Naive thymus-derived CD8-positive, alpha-beta T cell (primary cell): ENCODE measurements around the gene AMPD3. TPM values are rescaled to one million over a fixed set of nuclear protein-coding genes. Genes with fewer than 3 reads are reported as not detected.

ENCODE experiments used
- ATAC-seq, 2 donors: fragments of 150-1000 bp; cut with Tn5 transposase in 1 of 2; sonication (Bioruptor Pico), chemical (Tn5 transposase) in 1 of 2; 1 replicate in 1 of 2; 2 replicates in 1 of 2; pipeline ENCODE4 v1.10.0; 2021; ENCODE audit warnings: mild to moderate bottlenecking in 2 of 2, moderate library complexity in 2 of 2
- POLR2A ChIA-PET: fragments of 350-600 bp; sonication (Branson Sonifier 250); formaldehyde crosslinking; loops from one replicate; lab custom pipeline; 2021; ENCODE audit warnings: antibody characterized with exemption; lab: Charles Lee
- DNase-seq, 10 donors: peaks; one replicate each; pipeline versions ENCODE4 v3.0.0 to v3.0.0-alpha.2; 2020 to 2022
- H3K27ac Mint-ChIP-seq, 10 donors: one replicate each; pipeline ENCODE4 v1.8.0; 2020 to 2022; ENCODE audit warnings: mild to moderate bottlenecking in 10 of 10, mixed read lengths in 10 of 10, moderate library complexity in 4 of 10, inconsistent platforms in 1 of 10
- H3K27me3 Mint-ChIP-seq, 5 donors: one replicate each; pipeline ENCODE4 v1.8.0; 2021 to 2022; ENCODE audit warnings: mixed read lengths in 5 of 5
- H3K36me3 Mint-ChIP-seq, 3 donors: one replicate each; pipeline ENCODE4 v1.8.0; 2020 to 2022; ENCODE audit warnings: mixed read lengths in 3 of 3, mild to moderate bottlenecking in 2 of 3, inconsistent platforms in 1 of 3
- H3K4me1 Mint-ChIP-seq, 4 donors: one replicate each; pipeline ENCODE4 v1.8.0; 2021 to 2022; ENCODE audit warnings: mixed read lengths in 4 of 4
- H3K4me3 Mint-ChIP-seq, 10 donors: one replicate each; pipeline ENCODE4 v1.8.0; 2020 to 2022; ENCODE audit warnings: mild to moderate bottlenecking in 10 of 10, mixed read lengths in 10 of 10, moderate library complexity in 6 of 10, inconsistent platforms in 1 of 10
- H3K9me3 Mint-ChIP-seq, 9 donors: one replicate each; pipeline ENCODE4 v1.8.0; 2020 to 2022; ENCODE audit warnings: mixed read lengths in 9 of 9, mild to moderate bottlenecking in 3 of 9, inconsistent platforms in 1 of 9, moderate library complexity in 1 of 9
- polyA plus RNA-seq, 3 donors: library from polyadenylated mRNA; unstranded; fragments of 300-500 nt; fragmentation: Illumina TruSeq; gene quantifications; one replicate each; pipeline ENCODE4 v1.2.3, GENCODE V29; 2021
- total RNA-seq, 8 experiments: library from RNA in 2 of 8; stranded (reverse) in 2 of 8; gene quantifications; one replicate each; pipeline ENCODE4 v1.2.3 and lab custom pipeline; 2021 to 2026

AMPD3 gene
- total and polyA plus RNA-seq, 5 experiments from 2014 or later = 4.3 to 28.0 (median 14.2) TPM

DNA sequence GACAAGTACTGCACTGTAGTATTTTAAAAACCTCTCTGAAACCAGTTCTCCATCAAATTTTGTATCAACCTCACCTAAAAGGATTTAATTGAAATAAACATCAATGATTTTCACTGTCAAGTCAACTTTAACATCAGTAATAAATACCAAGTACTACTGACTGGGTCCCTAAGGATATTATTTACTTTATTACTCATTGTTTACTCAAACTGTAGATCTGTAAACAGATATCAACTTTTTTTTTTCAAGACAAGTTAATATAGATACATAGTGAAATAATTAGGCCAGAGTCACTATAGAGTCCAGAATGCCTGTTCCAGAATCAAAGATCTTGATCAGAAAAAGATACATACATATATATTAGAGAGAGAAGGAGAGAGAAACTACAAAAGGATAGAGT, 84.3 kb downstream of the AMPD3 start:
- Mint-ChIP-seq H3K27me3 (peaks cover 0 to 2% (median 0%) of the 10 kb centered on the region in 5 donors), H3K4me3 (peak overlapping the region; percentile 82 to 93 (median 90)), H3K4me1 (peaks cover 12 to 59% (median 24%) of the 10 kb centered on the region in 4 donors), H3K9me3 (peaks cover 0 to 2% (median 0%) of the 10 kb centered on the region in 9 donors), H3K36me3 (no peaks in the 10 kb centered on the region), H3K27ac (peak overlapping the region in 5 of 10 donors; percentile 83 to 97 (median 95))
- POLR2A ChIA-PET = interaction anchor here (1.2 to 2.6 kb wide), 2 partner anchors 82 to 84 kb away, joined by 3 to 15 read pairs; partner anchors contain the start of gene AMPD3
- no peak for DNase-seq
- ATAC-seq = no peak

DNA sequence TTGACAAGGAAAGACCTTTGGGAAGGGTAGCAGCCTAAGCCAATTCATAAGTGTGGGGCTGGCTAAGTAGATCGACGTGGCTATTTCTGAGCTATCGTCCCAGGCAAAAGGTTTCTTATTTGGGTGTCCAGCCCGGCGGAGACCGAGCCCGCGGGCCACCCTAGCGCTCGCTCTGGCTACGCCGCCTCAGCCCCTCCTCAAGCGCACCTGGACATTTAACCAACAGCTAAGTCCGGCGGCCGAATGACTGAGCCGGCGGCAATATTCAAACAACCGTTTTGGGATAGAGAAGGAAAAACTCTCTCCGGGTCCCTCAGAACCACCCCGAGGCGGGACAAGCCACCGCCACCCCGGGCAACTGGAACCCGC, 85.5 kb downstream of the AMPD3 start:
- peaks cover 0 to 2% (median 0%) of the 10 kb centered on the region in 5 donors for H3K27me3 Mint-ChIP-seq
- H3K4me1 Mint-ChIP-seq = peaks cover 12 to 60% (median 24%) of the 10 kb centered on the region in 4 donors
- no peak for DNase-seq
- peaks cover 0 to 2% (median 0%) of the 10 kb centered on the region in 9 donors for H3K9me3 Mint-ChIP-seq
- peak overlapping the region; percentile 82 to 93 (median 90) for H3K4me3 Mint-ChIP-seq
- peak; percentile 7 to 10 for ATAC-seq
- POLR2A ChIA-PET = interaction anchor here (0.8 to 2.6 kb wide), 17 partner anchors 17 to 1080 kb away, joined by 3 to 15 read pairs (median 4); partner anchors contain the start of genes AMPD3, CTR9, EIF4G2 and ZBED5
- H3K36me3 Mint-ChIP-seq = no peaks in the 10 kb centered on the region
- peak overlapping the region; percentile 79 to 98 (median 94) for H3K27ac Mint-ChIP-seq

DNA sequence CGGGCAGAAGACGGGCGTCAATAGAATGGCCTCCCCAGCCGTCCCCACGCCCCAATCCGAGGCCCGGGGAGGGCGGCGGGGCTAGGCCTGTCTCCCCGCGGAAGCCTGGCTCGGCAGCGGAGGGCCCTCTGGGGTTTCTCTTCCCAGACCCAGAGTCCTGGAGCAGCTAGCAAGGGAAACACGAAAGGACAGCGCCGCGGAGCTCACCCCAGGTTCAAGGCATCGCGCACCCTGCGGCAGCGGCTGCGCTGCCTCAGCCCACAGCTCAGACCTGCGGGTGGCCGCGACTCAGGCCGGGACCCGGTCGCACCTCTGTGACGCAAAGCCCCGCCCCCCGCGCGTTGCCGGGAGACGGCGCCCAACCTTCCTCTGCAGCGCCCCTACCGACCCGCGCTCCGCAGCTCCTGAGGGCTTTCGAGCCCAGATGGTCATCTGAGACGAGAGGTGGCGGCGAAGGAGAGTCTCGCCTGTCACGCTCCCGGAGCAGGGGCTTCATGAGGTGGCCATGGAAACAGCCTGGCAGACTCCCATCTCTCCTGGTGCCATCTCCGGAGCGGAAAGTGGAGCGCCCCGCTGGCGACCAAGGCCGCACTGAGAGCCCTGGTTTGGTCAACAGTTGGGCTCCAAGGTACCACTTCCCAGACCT, 86.0 kb downstream of the AMPD3 start, which contains the start of gene RNF141:
TSS of gene RNF141 (minus strand) at position 273 of the 646 bp plus-strand sequence. CDS start 7,029 bp downstream, outside the sequence.
- Mint-ChIP-seq H3K4me1 (peaks cover 8 to 58% (median 21%) of the 10 kb centered on the region in 4 donors), H3K4me3 (peak within 1 kb of the TSS; percentile 82 to 93 (median 90)), H3K27ac (peak within 1 kb of the TSS; percentile 81 to 98 (median 94)), H3K27me3 (peaks cover 0 to 2% (median 0%) of the 10 kb centered on the region in 5 donors), H3K9me3 (peaks cover 0 to 2% (median 0%) of the 10 kb centered on the region in 9 donors), H3K36me3 (no peaks in the 10 kb centered on the region)
- ATAC-seq (peak; percentile 95), DNase-seq (peak; percentile 85 to 96 (median 94))
- POLR2A ChIA-PET = interaction anchor here (0.8 to 2.6 kb wide), 18 partner anchors 18 to 1080 kb away, joined by 3 to 15 read pairs (median 4); partner anchors contain the start of genes AMPD3, CTR9, EIF4G2 and ZBED5

DNA sequence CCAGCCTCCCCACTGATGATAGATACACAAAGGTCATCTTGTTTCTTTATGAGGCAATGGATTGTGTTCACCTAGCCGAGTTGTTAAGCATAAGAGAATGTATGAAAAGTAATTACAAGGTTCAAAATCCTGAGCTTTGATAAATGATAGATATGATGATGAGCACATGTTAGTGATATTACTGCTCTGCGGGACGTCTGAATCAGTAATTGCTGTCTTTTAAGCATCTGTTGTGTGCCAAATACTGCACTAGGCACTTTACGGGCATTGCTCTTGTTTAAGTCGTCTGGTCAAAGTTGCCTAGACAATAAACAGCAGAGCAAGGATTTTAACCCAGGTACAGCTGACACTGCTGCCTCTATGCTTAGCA, 86.5 kb downstream of the AMPD3 start:
- peaks cover 6 to 55% (median 18%) of the 10 kb centered on the region in 4 donors for H3K4me1 Mint-ChIP-seq
- H3K36me3 Mint-ChIP-seq = no peaks in the 10 kb centered on the region
- H3K9me3 Mint-ChIP-seq = peaks cover 0 to 2% (median 0%) of the 10 kb centered on the region in 9 donors
- peaks cover 0 to 2% (median 0%) of the 10 kb centered on the region in 5 donors for H3K27me3 Mint-ChIP-seq
- POLR2A ChIA-PET = interaction anchor here (1.0 to 2.6 kb wide), 15 partner anchors 18 to 1081 kb away, joined by 3 to 15 read pairs (median 4); partner anchors contain the start of genes AMPD3, EIF4G2, ZBED5 and ZNF143
- ATAC-seq (no peak), DNase-seq (no peak)
- peak overlapping the region; percentile 82 to 93 (median 90) for H3K4me3 Mint-ChIP-seq
- peak overlapping the region; percentile 81 to 98 (median 94) for H3K27ac Mint-ChIP-seq

DNA sequence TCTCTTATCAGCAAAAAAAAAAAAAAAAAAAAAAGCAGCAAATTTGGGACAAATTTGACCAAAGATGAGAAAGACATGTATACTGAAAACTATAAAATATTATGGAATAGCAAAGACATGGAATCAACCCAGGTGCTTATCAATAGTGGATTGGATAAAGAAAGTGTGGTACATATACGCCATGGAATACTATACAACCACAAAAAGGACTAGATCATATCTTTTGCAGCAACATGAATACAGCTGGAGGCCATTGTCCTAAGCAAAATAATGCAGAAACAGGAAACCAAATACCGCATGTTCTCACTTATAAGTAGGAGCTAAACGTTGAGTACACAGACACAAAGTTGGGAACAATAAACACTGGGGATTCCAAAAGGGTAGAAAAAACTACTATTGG, 87.7 kb downstream of the AMPD3 start:
- ATAC-seq (no peak), DNase-seq (no peak)
- Mint-ChIP-seq H3K27ac (no peak overlapping the region), H3K27me3 (peaks cover 0 to 2% (median 0%) of the 10 kb centered on the region in 5 donors), H3K9me3 (peaks cover 0 to 2% (median 0%) of the 10 kb centered on the region in 9 donors), H3K36me3 (no peaks in the 10 kb centered on the region), H3K4me1 (peaks cover 6 to 46% (median 17%) of the 10 kb centered on the region in 4 donors), H3K4me3 (no peak overlapping the region)
- POLR2A ChIA-PET = interaction anchor here (0.7 to 1.4 kb wide), 2 partner anchors 63 to 106 kb away, joined by 3 to 12 read pairs; no protein-coding TSS in a partner anchor

DNA sequence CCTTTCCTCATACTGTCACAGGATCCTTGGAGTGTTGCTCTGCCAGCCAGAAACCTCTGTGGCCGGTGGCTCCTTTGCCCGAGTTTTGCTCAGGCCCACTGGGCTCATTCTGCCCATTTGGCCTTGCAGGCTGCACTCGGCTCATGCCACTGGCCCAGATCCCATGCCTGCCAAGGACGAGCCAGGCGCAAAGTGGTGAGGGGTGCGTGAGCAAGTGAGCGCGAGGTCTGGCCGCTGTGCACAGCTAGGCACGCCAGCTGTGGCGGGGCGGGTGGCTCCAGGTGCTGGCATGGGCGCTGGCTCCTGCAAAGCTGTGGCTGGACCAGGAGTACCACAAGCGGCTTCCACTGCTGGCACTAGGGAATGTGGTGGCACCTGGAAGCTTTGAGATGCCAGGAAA, 88.7 kb downstream of the AMPD3 start:
- POLR2A ChIA-PET = no interaction called here
- Mint-ChIP-seq H3K4me1 (peaks cover 5 to 37% (median 15%) of the 10 kb centered on the region in 4 donors), H3K4me3 (no peak overlapping the region), H3K9me3 (peaks cover 0 to 2% (median 0%) of the 10 kb centered on the region in 9 donors), H3K36me3 (no peaks in the 10 kb centered on the region), H3K27me3 (peaks cover 0 to 7% (median 1%) of the 10 kb centered on the region in 5 donors), H3K27ac (peak overlapping the region in 1 of 10 donors; percentile 52)
- ATAC-seq (no peak), DNase-seq (no peak)

DNA sequence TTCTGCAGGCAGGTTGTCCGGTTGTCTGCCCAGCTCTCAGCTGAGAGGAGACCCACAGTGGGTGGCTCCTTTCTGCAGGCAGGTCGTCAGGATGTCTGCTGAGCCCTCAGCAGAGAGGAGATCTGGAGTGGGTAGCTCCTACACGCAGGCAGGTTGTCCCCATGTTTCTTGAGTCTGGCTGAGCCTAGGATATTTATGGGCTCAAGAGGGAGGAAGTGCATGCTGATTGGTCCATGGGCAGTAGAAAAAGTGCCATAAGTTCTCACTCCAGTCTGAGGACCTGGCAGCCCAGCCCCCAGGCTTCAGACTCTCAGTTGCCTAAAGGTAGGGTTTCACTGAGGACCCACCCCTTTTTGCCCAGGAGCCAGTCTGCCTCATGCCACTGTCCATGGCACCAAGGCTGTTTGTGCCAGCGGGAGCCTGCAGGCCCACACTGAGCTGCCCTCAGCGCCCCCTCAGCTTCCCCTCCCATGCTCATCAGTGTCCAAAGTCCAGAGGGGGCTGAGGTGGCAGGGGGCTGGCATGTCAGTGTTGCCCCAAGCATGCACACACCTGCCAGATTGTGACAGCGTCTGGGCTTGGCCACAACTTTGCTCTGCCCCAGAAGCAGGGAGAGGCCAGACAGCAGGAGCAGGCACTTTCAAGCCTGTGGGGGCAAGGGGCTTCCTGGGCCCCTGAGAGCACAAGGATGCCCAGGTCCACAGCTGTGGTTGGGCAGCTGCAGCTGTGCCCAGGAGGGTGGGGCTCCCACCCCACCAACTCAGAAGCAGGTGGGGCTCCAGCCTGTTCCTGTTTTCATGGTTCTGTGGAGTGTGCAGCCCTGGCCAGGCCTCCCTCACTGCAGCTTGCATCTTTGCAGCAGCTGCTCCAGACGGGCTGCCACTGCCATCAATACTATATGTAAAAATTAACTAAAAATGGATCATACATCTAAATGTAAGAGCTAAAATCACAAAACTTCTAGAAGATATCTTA, 89.7 kb downstream of the AMPD3 start:
- no peak for ATAC-seq
- Mint-ChIP-seq H3K9me3 (peaks cover 0 to 2% (median 0%) of the 10 kb centered on the region in 9 donors), H3K4me3 (no peak overlapping the region), H3K27ac (no peak overlapping the region), H3K27me3 (peaks cover 0 to 9% (median 1%) of the 10 kb centered on the region in 5 donors), H3K4me1 (peaks cover 2 to 28% (median 11%) of the 10 kb centered on the region in 4 donors), H3K36me3 (no peaks in the 10 kb centered on the region)
- POLR2A ChIA-PET = no interaction called here
- DNase-seq = peak in 2 of 10 donors; percentile 5 to 56

DNA sequence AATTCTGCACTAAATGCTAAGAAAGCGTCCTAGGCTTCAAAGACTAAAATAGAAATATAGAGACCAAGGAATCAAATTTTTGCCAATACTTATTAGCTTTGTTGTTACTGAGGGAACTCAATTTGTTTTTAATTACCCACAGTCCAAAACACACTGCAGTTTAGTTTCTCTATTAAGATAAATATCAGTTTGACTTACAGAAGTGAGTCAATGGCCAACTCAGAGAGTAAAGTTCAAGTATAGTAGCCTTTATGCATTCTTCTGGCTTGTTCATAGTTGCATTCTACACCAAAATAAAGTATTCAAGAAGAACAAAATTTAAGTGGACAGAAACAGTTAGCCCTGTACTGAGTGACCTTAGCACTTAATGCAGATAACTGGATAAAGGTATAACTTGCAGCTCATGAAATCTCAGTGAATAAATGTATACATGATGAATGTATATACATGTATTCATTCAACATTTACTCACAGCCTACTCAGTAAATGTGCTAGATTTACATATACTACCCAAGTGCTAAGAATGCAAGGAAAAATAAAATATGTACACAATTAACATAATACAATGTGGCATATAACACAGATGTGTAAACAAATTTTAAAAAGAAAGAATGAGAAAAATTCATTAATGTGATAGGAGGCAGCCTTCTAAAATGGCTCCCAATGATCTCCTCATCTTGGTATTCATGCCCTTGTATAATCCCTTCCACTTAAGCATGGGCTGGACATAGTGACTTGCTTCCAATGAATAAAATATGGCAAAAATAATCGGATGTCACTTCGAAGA, 95.6 kb downstream of the AMPD3 start:
- peaks cover 0 to 17% (median 10%) of the 10 kb centered on the region in 9 donors for H3K9me3 Mint-ChIP-seq
- no peak overlapping the region for H3K27ac Mint-ChIP-seq
- peaks cover 0 to 4% (median 0%) of the 10 kb centered on the region in 4 donors for H3K4me1 Mint-ChIP-seq
- POLR2A ChIA-PET = no interaction called here
- H3K27me3 Mint-ChIP-seq = peaks cover 0 to 13% (median 7%) of the 10 kb centered on the region in 5 donors
- no peak overlapping the region for H3K4me3 Mint-ChIP-seq
- H3K36me3 Mint-ChIP-seq = peaks cover 0 to 13% (median 2%) of the 10 kb centered on the region in 3 donors
- no peak for DNase-seq
- ATAC-seq = no peak

DNA sequence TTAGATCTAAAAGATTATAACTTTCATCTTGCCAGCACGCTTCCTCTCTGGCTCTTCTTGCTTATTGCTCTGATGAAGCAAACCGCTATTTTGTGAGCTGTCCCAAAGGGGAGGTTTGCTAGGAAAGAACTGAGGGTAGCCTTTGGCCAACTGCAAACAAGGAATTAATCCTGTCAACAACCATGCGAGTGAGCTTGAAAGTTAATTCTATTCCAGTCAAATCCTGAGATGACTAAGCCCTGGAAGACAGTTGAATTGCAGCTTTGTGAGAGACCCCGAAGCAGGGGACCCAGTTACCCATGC, 96.2 kb downstream of the AMPD3 start:
- POLR2A ChIA-PET = no interaction called here
- H3K4me1 Mint-ChIP-seq = peaks cover 0 to under 1% (median 0%) of the 10 kb centered on the region in 4 donors
- peaks cover 0 to 13% (median 9%) of the 10 kb centered on the region in 5 donors for H3K27me3 Mint-ChIP-seq
- DNase-seq = no peak
- no peak overlapping the region for H3K27ac Mint-ChIP-seq
- H3K4me3 Mint-ChIP-seq = no peak overlapping the region
- peaks cover 0 to 17% (median 10%) of the 10 kb centered on the region in 9 donors for H3K9me3 Mint-ChIP-seq
- H3K36me3 Mint-ChIP-seq = peaks cover 0 to 13% (median 2%) of the 10 kb centered on the region in 3 donors
- ATAC-seq = no peak

DNA sequence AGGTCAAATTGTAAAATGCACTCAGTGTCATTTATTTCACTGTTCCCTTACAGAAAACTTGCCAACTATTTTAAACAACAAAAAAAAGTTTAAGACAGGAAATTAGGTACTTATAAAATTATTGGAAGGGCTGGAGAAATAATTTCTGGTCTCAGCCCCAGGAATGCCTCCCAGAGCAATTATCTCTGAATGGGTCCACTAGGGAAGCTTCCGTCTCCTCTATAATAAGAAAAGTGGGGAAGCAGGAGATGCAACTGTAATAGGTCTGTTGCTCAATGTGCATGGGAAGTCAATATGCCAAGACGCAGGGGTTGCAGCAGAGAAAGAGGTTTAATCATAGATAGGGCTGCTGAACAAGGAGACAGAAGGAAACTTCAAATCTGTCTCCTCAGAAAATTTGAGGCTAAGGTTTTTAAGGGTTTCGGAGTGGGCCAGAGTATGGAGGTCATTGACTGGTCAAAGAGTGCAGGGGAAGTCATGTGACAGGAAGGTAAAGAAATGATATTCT, 96.8 kb downstream of the AMPD3 start:
- DNase-seq (no peak), ATAC-seq (no peak)
- H3K9me3 Mint-ChIP-seq = peaks cover 0 to 17% (median 10%) of the 10 kb centered on the region in 9 donors
- peaks cover 0 to 13% (median 2%) of the 10 kb centered on the region in 3 donors for H3K36me3 Mint-ChIP-seq
- no peak overlapping the region for H3K4me3 Mint-ChIP-seq
- no peak overlapping the region for H3K27ac Mint-ChIP-seq
- peaks cover 0 to 1% (median 0%) of the 10 kb centered on the region in 4 donors for H3K4me1 Mint-ChIP-seq
- peaks cover 0 to 17% (median 9%) of the 10 kb centered on the region in 5 donors for H3K27me3 Mint-ChIP-seq
- POLR2A ChIA-PET = no interaction called here

DNA sequence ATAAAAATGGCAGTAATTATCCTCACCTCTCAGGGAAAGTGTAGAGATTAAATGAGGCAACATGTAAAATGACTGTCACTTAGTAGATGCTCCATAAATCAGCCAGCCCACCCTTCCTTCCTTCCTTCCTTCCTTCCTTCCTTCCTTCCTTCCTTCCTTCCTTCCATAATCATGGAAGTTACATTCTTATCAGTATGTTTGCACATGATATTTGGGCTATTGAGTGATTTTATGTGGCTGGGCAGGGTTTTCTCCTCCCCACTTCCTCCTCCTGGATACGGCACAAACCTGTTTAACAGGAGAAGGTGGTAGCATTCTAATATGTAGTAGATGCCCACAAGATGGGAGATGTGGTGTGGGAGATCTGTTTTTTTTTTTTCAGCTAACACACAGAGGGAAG, 101.5 kb downstream of the AMPD3 start:
- no peak overlapping the region for H3K27ac Mint-ChIP-seq
- peaks cover 0 to 5% (median 2%) of the 10 kb centered on the region in 3 donors for H3K36me3 Mint-ChIP-seq
- POLR2A ChIA-PET = interaction anchor here (0.7 kb wide), 1 partner anchor 9 kb away, joined by 3 read pairs; no protein-coding TSS in a partner anchor
- peaks cover 0 to 9% (median 7%) of the 10 kb centered on the region in 9 donors for H3K9me3 Mint-ChIP-seq
- DNase-seq = no peak
- no peak for ATAC-seq
- H3K27me3 Mint-ChIP-seq = peaks cover 0 to 13% (median 9%) of the 10 kb centered on the region in 5 donors
- peaks cover 0 to 1% (median 0%) of the 10 kb centered on the region in 4 donors for H3K4me1 Mint-ChIP-seq
- H3K4me3 Mint-ChIP-seq = no peak overlapping the region
